ENCODE data around the gene RSPH4A.

- TF ChIP-seq POLR2A (IDR thresholded peaks at IDR 0.05) (no peak), CTCF (IDR thresholded peaks at IDR 0.05) (no peak), POLR2AphosphoS5 (IDR thresholded peaks at IDR 0.05) (no peak)
Observed at GRCh38 chr6:116624036-116624805, 7.9 kb downstream of the RSPH4A start.

Measured in upper lobe of left lung (tissue), 4 donors.